HCT116 (cell line): ENCODE data around the gene TMEM121B. TPM values are rescaled to one million over a fixed set of nuclear protein-coding genes. Genes with fewer than 3 reads are reported as not detected.

Experiments
- ATAC-seq: fragments of 200-7000 bp; cut with Tn5 transposase; 2 replicates; pipeline ENCODE4 v1.9.1; 2020; ENCODE audit warnings: mild to moderate bottlenecking, moderate library complexity
- BruUV-seq: library from RNA; stranded (reverse); fragments of 400-500 nt; replicated peaks from 2 replicates; lab custom pipeline; 2021; lab: Mats Ljungman, UMichigan
- CTCF ChIA-PET: fragments of 300-600 bp; sonication (Branson Sonifier 250); formaldehyde crosslinking; loops from one replicate; lab custom pipeline; 2021; ENCODE audit warnings: antibody characterized with exemption; lab: Charles Lee
- POLR2A ChIA-PET: fragments of 300-600, 350-600 bp; sonication (Branson Sonifier 250); formaldehyde crosslinking; loops from one replicate; lab custom pipeline; 2021; ENCODE audit warnings: antibody characterized with exemption; lab: Charles Lee
- RAD21 ChIA-PET, 2 experiments: fragments of 300-600 bp; sonication (Branson Sonifier 250); formaldehyde crosslinking; loops; one replicate each; lab custom pipeline; 2023; ENCODE audit warnings: low total read pairs in 2 of 2; ENCODE audit not compliant: uncharacterized antibody in 2 of 2, unreplicated experiment in 2 of 2, low non-redundant PET in 1 of 2; lab: Charles Lee
- DNase-seq: peaks from one replicate; pipeline ENCODE4 v3.0.0-alpha.2; 2010; ENCODE audit warnings: low read depth, low spot score
- H2AFZ ChIP-seq: fragments of 200-600 bp; shearing (Covaris generic), sonication (generic); 2 replicates; pipeline ENCODE4 v1.6.1; 2017; ENCODE audit warnings: low read depth, mixed run types, mixed read lengths, antibody characterized with exemption, low read length; ENCODE audit not compliant: poor library complexity, severe bottlenecking
- H3K27ac ChIP-seq: 2 replicates; pipeline ENCODE4 v1.5.1; 2012; ENCODE audit warnings: low read depth, low read length
- H3K27me3 ChIP-seq: fragments of 200-600 bp; sonication (generic); 2 replicates; pipeline ENCODE4 v1.6.1; 2016; ENCODE audit warnings: mixed run types, low read length, mixed read lengths; ENCODE audit not compliant: insufficient read depth
- H3K36me3 ChIP-seq, 2 experiments: fragments of 200-500 bp in 1 of 2; fragments of 200-600 bp in 1 of 2; sonication (Bioruptor generic) in 1 of 2; sonication (generic) in 1 of 2; 2 replicates each; pipeline versions ENCODE4 v1.5.1 to v1.6.1; 2014 to 2016; ENCODE audit warnings: low read length in 2 of 2, inconsistent platforms in 1 of 2, mixed read lengths in 1 of 2, mixed run types in 1 of 2; ENCODE audit not compliant: insufficient read depth in 2 of 2, control insufficient read depth in 1 of 2
- H3K4me1 ChIP-seq, 2 experiments: fragments of 200-600 bp in 1 of 2; sonication (generic) in 1 of 2; 2 replicates each; pipeline versions ENCODE4 v1.5.1 to v1.6.1; 2012 to 2017; ENCODE audit warnings: low read length in 2 of 2, inconsistent platforms in 1 of 2, mild to moderate bottlenecking in 1 of 2, mixed read lengths in 1 of 2, mixed run types in 1 of 2, moderate library complexity in 1 of 2; ENCODE audit not compliant: insufficient read depth in 2 of 2, control insufficient read depth in 1 of 2
- H3K4me2 ChIP-seq: fragments of 200-600 bp; sonication (generic); 2 replicates; pipeline ENCODE4 v1.6.1; 2017; ENCODE audit warnings: mixed run types, low read length, mixed read lengths
- H3K4me3 ChIP-seq, 2 experiments: fragments of 200-600 bp in 1 of 2; sonication (generic) in 1 of 2; replicated peaks in 1 of 2; 2 replicates each; pipeline ENCODE4 v1.5.1; 2011 to 2016; ENCODE audit warnings: low read length in 2 of 2, control low read depth in 1 of 2, low read depth in 1 of 2, mild to moderate bottlenecking in 1 of 2, mixed read lengths in 1 of 2, mixed run types in 1 of 2
- H3K79me2 ChIP-seq: fragments of 200-600 bp; sonication (generic); 2 replicates; pipeline ENCODE4 v1.6.1; 2017; ENCODE audit warnings: mild to moderate bottlenecking, mixed run types, low read length, moderate library complexity, mixed read lengths; ENCODE audit not compliant: insufficient read depth
- H3K9ac ChIP-seq: fragments of 200-600 bp; sonication (generic); 2 replicates; pipeline ENCODE4 v1.6.1; 2016; ENCODE audit warnings: low read length, mixed read lengths
- H3K9me2 ChIP-seq: fragments of 200-600 bp; sonication (generic), shearing (Covaris generic); 2 replicates; pipeline ENCODE4 v1.6.1; 2017; ENCODE audit warnings: mixed run types, mild to moderate bottlenecking, moderate library complexity; ENCODE audit not compliant: insufficient read depth
- H3K9me3 ChIP-seq, 2 experiments: fragments of 200-500 bp in 1 of 2; fragments of 200-600 bp in 1 of 2; sonication (Bioruptor generic) in 1 of 2; sonication (generic) in 1 of 2; 2 replicates each; pipeline ENCODE4 v1.6.1; 2014 to 2017; ENCODE audit warnings: low read length in 2 of 2, mixed read lengths in 2 of 2, inconsistent platforms in 1 of 2, low read depth in 1 of 2, mild to moderate bottlenecking in 1 of 2, mixed run types in 1 of 2, moderate library complexity in 1 of 2; ENCODE audit not compliant: control insufficient read depth in 1 of 2, insufficient read depth in 1 of 2
- H4K20me1 ChIP-seq: fragments of 200-600 bp; sonication (generic), shearing (Covaris generic); 2 replicates; pipeline ENCODE4 v1.6.1; 2017; ENCODE audit warnings: mixed run types, mild to moderate bottlenecking, moderate library complexity; ENCODE audit not compliant: insufficient read depth
- CEBPB ChIP-seq: IDR thresholded peaks from 2 replicates; pipeline ENCODE4 v1.6.1; 2012; ENCODE audit warnings: low read depth
- CTCF ChIP-seq, 3 experiments: fragments of 200-600 bp in 1 of 3; sonication (generic) in 1 of 3; IDR thresholded peaks in 2 of 3; conservative IDR thresholded peaks in 1 of 3; 2 replicates each; pipeline ENCODE4 v1.5.1; 2012 to 2017; ENCODE audit warnings: low read depth in 2 of 3, low read length in 2 of 3, antibody characterized with exemption in 1 of 3, borderline replicate concordance in 1 of 3, control low read depth in 1 of 3, mild to moderate bottlenecking in 1 of 3, mixed read lengths in 1 of 3, mixed run types in 1 of 3, moderate library complexity in 1 of 3; ENCODE audit not compliant: insufficient read depth in 1 of 3
- EGR1 ChIP-seq: IDR thresholded peaks from 2 replicates; pipeline ENCODE4 v1.6.1; 2012; ENCODE audit warnings: low read depth
- EZH2 ChIP-seq: fragments of 200-600 bp; sonication (generic); IDR thresholded peaks from 2 replicates; pipeline ENCODE4 v1.6.1; 2017; ENCODE audit warnings: antibody characterized with exemption, mixed run types
- EZH2phosphoT487 ChIP-seq: fragments of 200-600 bp; IDR thresholded peaks from 2 replicates; pipeline ENCODE4 v1.6.1; 2018; ENCODE audit warnings: antibody characterized with exemption, borderline replicate concordance
- FOSL1 ChIP-seq: IDR thresholded peaks from 2 replicates; pipeline ENCODE4 v1.6.1; 2012; ENCODE audit warnings: low read depth
- JUND ChIP-seq: IDR thresholded peaks from 2 replicates; pipeline ENCODE4 v1.6.1; 2012
- POLR2AphosphoS5 ChIP-seq: IDR thresholded peaks from 2 replicates; pipeline ENCODE4 v1.6.1; 2011; ENCODE audit warnings: mild to moderate bottlenecking, low read depth, low read length, moderate library complexity
- RAD21 ChIP-seq: IDR thresholded peaks from 2 replicates; pipeline ENCODE4 v1.6.1; 2012; ENCODE audit warnings: low read depth, mild to moderate bottlenecking
- SIN3A ChIP-seq: IDR thresholded peaks from 2 replicates; pipeline ENCODE4 v1.6.1; 2012; ENCODE audit warnings: low read depth
- SP1 ChIP-seq: IDR thresholded peaks from 2 replicates; pipeline ENCODE4 v1.6.1; 2012; ENCODE audit warnings: low read depth
- SRF ChIP-seq: IDR thresholded peaks from 2 replicates; pipeline ENCODE4 v1.6.1; 2012; ENCODE audit warnings: low read depth
- TCF7L2 ChIP-seq: IDR thresholded peaks from 2 replicates; pipeline ENCODE4 v1.7.0; 2011; ENCODE audit warnings: borderline replicate concordance, inconsistent platforms; ENCODE audit not compliant: insufficient read depth, insufficient read length; ENCODE audit errors: extremely low read depth
- YY1 ChIP-seq: IDR thresholded peaks from 2 replicates; pipeline ENCODE4 v1.6.1; 2011; ENCODE audit warnings: low read length, low read depth, moderate library complexity, mild to moderate bottlenecking; ENCODE audit not compliant: insufficient replicate concordance; ENCODE audit errors: extremely low read depth
- ZBTB33 ChIP-seq: IDR thresholded peaks from 2 replicates; pipeline ENCODE4 v1.6.1; 2011; ENCODE audit warnings: mild to moderate bottlenecking, low read length, moderate library complexity; ENCODE audit not compliant: insufficient replicate concordance; ENCODE audit errors: extremely low read depth
- intact Hi-C: fragments of 100-400 bp; cut with micrococcal nuclease; formaldehyde crosslinking; loops from 2 replicates; pipeline ENCODE4 v1.10.0; 2022
- total RNA-seq: library from RNA; stranded (reverse); gene quantifications from one replicate; pipeline ENCODE4 v1.2.1, GENCODE V29; 2021; ENCODE audit not compliant: unreplicated experiment

TMEM121B gene
- total RNA-seq, 1 experiment from 2014 or later: 0.57 TPM

- intact Hi-C loops: no loop called here
- RAD21 ChIA-PET: no interaction called here
- no peak overlapping the region for H3K4me2 ChIP-seq
- no peaks in the 10 kb centered on the region for H3K9me3 ChIP-seq
- H3K4me3 ChIP-seq: no peak overlapping the region
- no peak overlapping the region for H3K9ac ChIP-seq
- CTCF ChIA-PET: interaction anchor here (1.3 kb wide), 1 partner anchor 21 kb away, joined by 3 read pairs; no protein-coding TSS in a partner anchor
- no peaks in the 10 kb centered on the region for H3K27me3 ChIP-seq
- no TSS peak for BruUV-seq
- no peak overlapping the region for H2AFZ ChIP-seq
- POLR2A ChIA-PET: no interaction called here
- H3K4me1 ChIP-seq: no peaks in the 10 kb centered on the region
- no peak overlapping the region for H3K27ac ChIP-seq
- no peaks in the 10 kb centered on the region for H3K79me2 ChIP-seq
- H3K36me3 ChIP-seq: no peaks in the 10 kb centered on the region
- no peak for ATAC-seq
- no peaks in the 10 kb centered on the region for H3K9me2 ChIP-seq
- no peak for DNase-seq
- H4K20me1 ChIP-seq: no peaks in the 10 kb centered on the region
- no peak for TF ChIP-seq POLR2AphosphoS5
- TF ChIP-seq, all 23 proteins: peak for 0
Measured at GRCh38 chr22:17116572-17117330, 4.4 kb downstream of the TMEM121B start.

- RAD21 ChIA-PET: no interaction called here
- H3K9me3 ChIP-seq: no peaks in the 10 kb centered on the region
- no peak overlapping the region for H3K4me2 ChIP-seq
- POLR2A ChIA-PET: no interaction called here
- H3K79me2 ChIP-seq: no peaks in the 10 kb centered on the region
- DNase-seq (no peak), ATAC-seq (no peak)
- BruUV-seq: no TSS peak
- H3K27ac ChIP-seq: no peak overlapping the region
- no peaks in the 10 kb centered on the region for H3K36me3 ChIP-seq
- no peak overlapping the region for H2AFZ ChIP-seq
- no peaks in the 10 kb centered on the region for H3K9me2 ChIP-seq
- no peak overlapping the region for H3K9ac ChIP-seq
- intact Hi-C loops: no loop called here
- H3K27me3 ChIP-seq: no peaks in the 10 kb centered on the region
- no peaks in the 10 kb centered on the region for H3K4me1 ChIP-seq
- H4K20me1 ChIP-seq: no peaks in the 10 kb centered on the region
- CTCF ChIA-PET: interaction anchor here (1.3 kb wide), 2 partner anchors 20 to 56 kb away, joined by 3 to 4 read pairs; no protein-coding TSS in a partner anchor
- H3K4me3 ChIP-seq: no peak overlapping the region
- no peak for TF ChIP-seq JUND
- no peak for TF ChIP-seq YY1
- TF ChIP-seq EZH2phosphoT487: no peak
- no peak for TF ChIP-seq CEBPB
- TF ChIP-seq RAD21: no peak
- no peak for TF ChIP-seq CTCF (IDR thresholded peaks at IDR 0.05 in 2 of 3, conservative IDR thresholded peaks at IDR 0.05 in 1 of 3; ENCODE audit: borderline replicate concordance in 1 of 3, insufficient read depth in 1 of 3, low read depth in 2 of 3, low read length in 2 of 3)
- no peak for TF ChIP-seq SIN3A
- TF ChIP-seq SP1: no peak
- no peak for TF ChIP-seq POLR2AphosphoS5
- TF ChIP-seq FOSL1: no peak
- no peak for TF ChIP-seq EGR1
- TF ChIP-seq ZBTB33: no peak
- no peak for TF ChIP-seq EZH2
- TF ChIP-seq TCF7L2: no peak
- TF ChIP-seq SRF: no peak
Measured at GRCh38 chr22:17115945-17116565, 5.1 kb downstream of the TMEM121B start.
